Activated T-cell treated with anti-CD3 and anti-CD28 coated beads, Interleukin-2, amount 50 U/mL, for 48 hours (primary cell): ENCODE data around the gene LGALS1.

ENCODE experiments used
- DNase-seq, 2 experiments: peaks; one replicate each; pipeline ENCODE4 v3.0.0-alpha.2; 2020

Gene LGALS1

GRCh38 chr22:37664249-37665101, 11.0 kb upstream of the LGALS1 start:
- DNase-seq: no peak

DNA sequence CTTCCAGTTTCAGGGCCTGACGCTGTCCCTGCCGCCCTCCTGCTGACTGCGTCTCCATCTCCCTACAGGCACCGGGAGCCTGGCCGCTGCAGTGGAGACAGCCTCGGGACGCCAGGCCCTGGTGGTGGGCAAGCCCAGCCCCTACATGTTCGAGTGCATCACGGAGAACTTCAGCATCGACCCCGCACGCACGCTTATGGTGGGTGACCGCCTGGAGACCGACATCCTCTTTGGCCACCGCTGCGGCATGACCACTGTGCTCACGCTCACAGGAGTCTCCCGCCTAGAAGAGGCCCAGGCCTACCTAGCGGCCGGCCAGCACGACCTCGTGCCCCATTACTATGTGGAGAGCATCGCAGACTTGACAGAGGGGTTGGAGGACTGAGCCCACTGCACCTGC, 9.9 kb upstream of the LGALS1 start:
- no peak for DNase-seq

GRCh38 chr22:37669586-37669985, 5.8 kb upstream of the LGALS1 start:
- no peak for DNase-seq

GRCh38 chr22:37672206-37672919, 3.1 kb upstream of the LGALS1 start:
- no peak for DNase-seq

GRCh38 chr22:37672920-37673455, 2.4 kb upstream of the LGALS1 start:
- DNase-seq: peak in 1 of 2 experiments; percentile 42

GRCh38 chr22:37674248-37674647, 1.2 kb upstream of the LGALS1 start:
- no peak for DNase-seq

- peak; percentile 48 to 63 for DNase-seq
These were observed 697 bp downstream of the LGALS1 start for GRCh38 chr22:37675930-37676735.

- peak; percentile 95 to 96 for DNase-seq
These were observed 1.5 kb downstream of the LGALS1 start for GRCh38 chr22:37676736-37677492.

- no peak for DNase-seq
These were observed 2.1 kb downstream of the LGALS1 start for GRCh38 chr22:37677493-37677974.

DNA sequence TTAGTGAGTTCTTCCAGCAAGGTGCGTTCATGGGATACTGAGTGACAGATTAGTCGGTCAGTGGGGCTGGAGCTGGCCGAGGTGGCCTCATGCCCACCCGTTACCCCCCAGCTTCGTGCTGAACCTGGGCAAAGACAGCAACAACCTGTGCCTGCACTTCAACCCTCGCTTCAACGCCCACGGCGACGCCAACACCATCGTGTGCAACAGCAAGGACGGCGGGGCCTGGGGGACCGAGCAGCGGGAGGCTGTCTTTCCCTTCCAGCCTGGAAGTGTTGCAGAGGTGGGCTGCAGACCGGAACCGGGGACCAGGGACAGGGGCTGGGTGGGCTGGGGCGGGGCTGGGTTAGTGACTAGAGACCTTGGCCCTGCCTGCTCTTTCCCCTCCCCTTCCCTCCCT, 2.9 kb downstream of the LGALS1 start:
- DNase-seq: no peak

- no peak for DNase-seq
These were observed 4.2 kb downstream of the LGALS1 start for GRCh38 chr22:37679670-37680069.

GRCh38 chr22:37680191-37680851, 4.9 kb downstream of the LGALS1 start:
- DNase-seq: no peak

DNA sequence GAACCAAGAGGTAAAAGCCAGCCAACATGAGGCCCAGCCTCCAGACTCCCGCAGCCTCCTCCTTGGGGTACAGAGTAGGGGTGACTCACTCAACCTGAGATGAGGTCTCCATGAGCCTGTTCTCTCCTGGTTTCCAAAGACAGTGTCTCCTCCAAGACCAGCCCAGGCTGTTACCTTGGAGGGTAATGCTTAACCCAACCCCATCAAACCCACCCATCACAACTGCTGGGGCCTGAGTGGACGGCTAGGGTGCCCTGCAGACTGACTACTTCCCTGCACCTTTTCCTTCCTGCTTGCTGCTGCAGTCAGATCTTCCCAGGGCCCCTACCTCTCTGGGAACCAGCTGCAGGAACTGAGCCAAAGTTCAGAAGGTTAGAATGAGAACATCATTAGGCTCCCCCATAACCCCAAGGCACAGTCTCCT, 5.6 kb downstream of the LGALS1 start:
- DNase-seq: no peak

GRCh38 chr22:37681556-37682049, 6.2 kb downstream of the LGALS1 start:
- peak; percentile 80 to 86 for DNase-seq

DNA sequence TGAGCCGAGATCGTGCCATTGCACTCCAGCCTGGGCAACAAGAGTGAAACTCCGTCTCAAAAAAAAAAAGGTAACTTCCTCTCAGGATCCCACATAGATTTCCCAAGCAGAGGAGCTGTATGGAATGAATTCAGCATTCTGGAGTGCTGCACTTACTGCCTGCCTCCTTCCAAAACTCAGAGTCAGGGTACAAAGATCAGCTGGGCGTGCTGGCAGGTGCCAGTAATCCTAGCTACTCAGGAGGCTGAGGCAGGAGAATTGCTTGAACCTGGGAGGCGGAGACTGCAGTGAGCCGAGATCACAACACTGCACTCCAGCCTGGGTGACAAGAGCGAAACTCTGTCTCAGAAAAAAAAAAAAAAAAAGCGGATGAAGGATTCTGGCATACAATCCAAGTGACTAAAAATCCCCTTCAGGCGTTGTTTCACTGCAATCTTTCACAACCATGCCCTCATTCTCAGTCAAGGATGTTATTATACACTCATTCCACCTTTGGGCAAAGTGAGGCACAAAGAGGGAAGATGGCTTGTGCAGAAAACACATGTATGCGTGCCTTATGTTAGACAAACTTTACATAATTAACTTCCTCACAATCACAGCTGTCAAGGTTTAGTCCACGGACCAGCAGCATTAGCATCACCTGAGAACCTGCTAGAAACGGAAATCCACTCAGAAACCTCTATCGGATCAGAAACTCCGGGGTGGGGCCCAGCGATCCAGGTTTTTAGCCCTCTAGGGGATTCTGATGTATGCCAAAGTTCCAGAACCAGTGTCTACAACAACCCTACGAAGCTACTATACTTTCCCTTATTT, 9.6 kb downstream of the LGALS1 start:
- DNase-seq: no peak

DNA sequence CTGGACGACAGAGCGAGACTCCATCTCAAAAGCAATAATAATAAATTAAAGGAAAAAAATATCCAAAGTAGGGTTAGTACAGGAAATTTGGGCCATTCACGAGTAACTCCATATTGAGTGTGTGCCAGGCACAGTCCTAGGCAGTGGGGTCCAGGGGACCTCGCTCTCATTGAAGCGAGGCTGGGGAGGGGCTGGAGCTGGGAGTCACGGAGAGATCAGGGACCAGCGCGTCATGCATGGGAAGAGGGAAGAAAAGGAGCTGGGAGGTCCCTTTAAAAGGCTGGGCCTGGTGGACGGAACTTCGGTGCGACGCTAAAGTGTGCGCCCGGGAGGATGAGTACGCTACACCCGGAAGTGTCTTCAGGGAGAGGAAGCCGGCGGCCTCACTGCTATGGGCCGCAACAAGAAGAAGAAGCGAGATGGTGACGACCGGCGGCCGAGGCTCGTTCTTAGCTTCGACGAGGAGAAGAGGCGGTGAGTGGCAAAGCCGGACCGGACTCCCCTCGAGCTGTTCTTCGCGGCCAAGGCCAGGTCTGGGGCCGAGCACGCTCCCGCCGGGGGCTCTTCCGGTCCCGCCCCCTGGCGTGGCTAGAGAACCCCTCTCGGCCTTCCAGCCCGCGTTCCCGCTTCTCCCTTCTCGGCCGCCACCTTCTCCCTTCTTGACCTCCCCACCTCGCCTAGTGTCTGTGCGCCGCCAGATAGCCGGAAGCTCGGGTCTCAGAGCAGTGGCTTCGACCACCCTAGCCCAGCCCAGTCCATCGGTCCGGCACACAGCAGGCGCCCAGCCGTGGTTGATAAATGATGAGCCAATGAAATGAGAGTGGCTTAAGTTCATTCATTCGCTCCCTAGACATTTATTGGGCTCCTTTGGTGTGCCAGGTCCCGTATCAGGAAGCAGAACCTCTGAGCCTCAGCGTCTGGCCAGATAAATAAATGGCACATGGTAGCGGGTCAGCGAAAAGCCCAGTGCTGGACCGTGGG, 10.9 kb downstream of the LGALS1 start, which contains the start of gene NOL12:
NOL12 (plus strand) TSS at position 342 of the 981 bp plus-strand sequence; CDS start at position 392, 50 bp downstream.
- DNase-seq: peak; percentile 89 to 91

DNA sequence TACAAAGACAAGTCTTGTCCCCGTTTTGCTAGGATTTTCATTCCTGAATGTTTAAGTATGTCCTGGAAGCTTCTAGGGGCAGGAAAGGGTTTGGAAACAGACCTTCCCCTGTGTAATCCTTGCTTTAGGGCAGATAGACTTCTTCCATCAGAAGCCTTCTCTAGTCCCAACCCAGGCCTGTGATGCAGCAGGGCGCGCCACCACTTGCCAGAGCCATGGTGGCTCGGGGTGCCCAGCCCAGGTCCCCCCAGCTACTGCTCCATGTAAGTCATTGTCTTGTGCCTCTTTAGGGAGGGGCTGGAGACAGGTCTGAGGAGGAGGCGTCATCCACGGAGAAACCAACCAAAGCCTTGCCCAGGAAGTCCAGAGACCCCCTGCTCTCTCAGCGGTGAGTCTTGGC, 15.0 kb downstream of the LGALS1 start:
- DNase-seq: no peak

GRCh38 chr22:37690901-37691504, 15.6 kb downstream of the LGALS1 start:
- no peak for DNase-seq
